Measurements from ENCODE around the gene SSPN.

Gene SSPN

DNA sequence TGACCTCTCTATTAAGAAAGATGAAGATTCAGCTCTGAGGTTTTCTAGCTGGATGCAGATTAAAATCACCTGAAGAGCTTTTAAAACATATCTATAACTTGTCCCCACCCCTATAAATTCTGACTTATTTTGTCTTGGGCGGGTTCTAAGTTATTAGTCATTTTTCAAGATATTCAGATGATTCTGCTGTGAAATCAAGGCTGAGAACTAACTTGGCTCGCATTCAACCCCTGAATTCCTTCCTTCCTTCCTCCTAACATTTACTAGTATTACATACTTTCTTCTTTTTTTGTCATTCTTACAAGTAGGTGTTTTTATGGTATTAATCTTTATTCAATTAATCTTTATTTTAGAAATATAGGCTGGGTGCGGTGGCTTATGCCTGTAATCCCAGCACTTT is 55.4 kb downstream of the SSPN start:
- H3K27ac Mint-ChIP-seq: no peak overlapping the region
- H3K9me3 Mint-ChIP-seq: peaks cover 3% of the 10 kb centered on the region
- no peaks in the 10 kb centered on the region for H3K36me3 Mint-ChIP-seq (ENCODE audit: low read depth)
- no peak for DNase-seq
- H3K27me3 Mint-ChIP-seq: no peaks in the 10 kb centered on the region
- no peaks in the 10 kb centered on the region for H3K4me1 Mint-ChIP-seq (ENCODE audit: low read depth)
- H3K4me3 Mint-ChIP-seq: no peak overlapping the region

DNA sequence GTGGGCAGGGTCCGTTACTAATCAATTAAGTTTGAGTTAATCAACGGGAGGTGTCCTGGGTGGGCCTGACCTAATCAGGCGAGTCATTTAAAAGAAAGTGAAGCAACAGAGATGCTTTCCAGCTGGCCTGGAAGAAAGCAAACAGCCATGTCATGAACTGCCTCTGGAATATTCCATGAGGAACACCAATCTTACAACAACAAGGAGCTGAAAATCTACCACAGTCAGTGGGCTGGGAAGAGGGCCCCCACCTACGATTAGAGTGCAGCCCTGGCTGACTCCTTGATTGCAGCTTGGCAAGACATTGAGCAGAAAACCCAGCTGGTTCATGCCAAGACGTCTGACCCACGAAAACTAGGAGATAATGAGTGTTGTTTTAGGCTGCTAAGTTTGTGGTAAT is 56.2 kb downstream of the SSPN start:
- Mint-ChIP-seq H3K9me3 (peaks cover 8% of the 10 kb centered on the region), H3K27me3 (no peaks in the 10 kb centered on the region), H3K36me3 (ENCODE audit: low read depth) (no peaks in the 10 kb centered on the region), H3K27ac (no peak overlapping the region), H3K4me3 (no peak overlapping the region), H3K4me1 (ENCODE audit: low read depth) (no peaks in the 10 kb centered on the region)
- DNase-seq: no peak

DNA sequence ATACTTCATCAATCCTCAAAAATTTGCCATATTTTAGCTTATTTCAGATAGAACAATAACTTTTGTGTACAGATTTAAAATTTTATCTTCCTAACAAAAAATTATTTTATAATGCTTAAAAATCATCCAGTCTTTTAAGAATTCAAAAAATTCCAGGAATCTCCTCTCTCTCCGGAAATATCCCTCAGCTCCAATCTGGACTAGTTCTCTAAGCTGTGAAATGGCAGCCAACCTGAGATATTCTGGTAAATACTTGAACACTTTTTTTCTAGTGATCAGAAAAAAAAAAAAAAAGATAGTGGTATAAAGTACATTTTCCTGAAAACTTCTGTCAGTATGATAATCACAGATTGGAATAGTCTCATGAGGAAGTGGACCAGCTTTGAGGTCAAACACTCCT is 57.6 kb downstream of the SSPN start:
- DNase-seq: no peak
- no peaks in the 10 kb centered on the region for H3K4me1 Mint-ChIP-seq (ENCODE audit: low read depth)
- H3K36me3 Mint-ChIP-seq (ENCODE audit: low read depth): no peaks in the 10 kb centered on the region
- H3K9me3 Mint-ChIP-seq: peaks cover 12% of the 10 kb centered on the region
- H3K4me3 Mint-ChIP-seq: no peak overlapping the region
- no peak overlapping the region for H3K27ac Mint-ChIP-seq
- H3K27me3 Mint-ChIP-seq: no peaks in the 10 kb centered on the region

DNA sequence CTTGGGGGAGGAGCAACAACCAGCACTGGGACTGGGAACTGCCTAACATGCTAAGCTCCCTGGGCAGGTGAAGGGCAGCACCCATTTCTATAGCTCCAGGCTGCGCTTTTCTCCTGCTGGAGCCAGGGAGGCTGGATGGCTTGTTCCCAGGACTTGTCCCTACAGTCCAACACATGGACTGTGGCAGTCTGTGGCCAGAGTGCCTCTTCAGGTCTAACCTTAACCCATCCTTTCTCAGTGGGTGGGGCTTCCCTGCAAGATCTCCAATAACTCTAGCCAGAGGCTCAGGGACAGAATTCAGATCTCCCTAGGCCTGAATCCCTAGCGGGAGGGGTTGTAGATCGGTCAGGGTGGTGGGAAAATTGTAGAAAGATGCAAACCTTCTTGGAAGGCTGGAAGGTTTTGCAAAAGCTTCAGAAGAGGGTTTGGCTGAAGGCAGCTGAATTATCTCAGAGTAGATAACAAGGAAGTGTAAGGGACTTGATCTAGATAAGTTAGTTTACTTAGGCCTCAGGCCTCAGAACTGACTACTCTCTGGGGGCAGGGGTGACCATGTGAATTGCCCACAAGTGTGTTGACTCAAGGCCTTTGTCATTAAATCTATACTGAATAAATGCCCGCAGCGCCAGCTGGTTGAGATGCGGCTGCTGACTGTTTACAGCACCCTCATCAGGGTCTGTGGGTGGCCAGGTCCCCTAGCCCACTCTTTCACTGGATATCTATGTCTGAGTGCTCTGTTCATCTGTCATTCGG is 60.7 kb downstream of the SSPN start:
- Mint-ChIP-seq H3K27me3 (peaks cover 12% of the 10 kb centered on the region), H3K4me3 (no peak overlapping the region), H3K4me1 (ENCODE audit: low read depth) (no peaks in the 10 kb centered on the region), H3K27ac (no peak overlapping the region), H3K36me3 (ENCODE audit: low read depth) (no peaks in the 10 kb centered on the region), H3K9me3 (peaks cover 17% of the 10 kb centered on the region)
- DNase-seq: no peak

DNA sequence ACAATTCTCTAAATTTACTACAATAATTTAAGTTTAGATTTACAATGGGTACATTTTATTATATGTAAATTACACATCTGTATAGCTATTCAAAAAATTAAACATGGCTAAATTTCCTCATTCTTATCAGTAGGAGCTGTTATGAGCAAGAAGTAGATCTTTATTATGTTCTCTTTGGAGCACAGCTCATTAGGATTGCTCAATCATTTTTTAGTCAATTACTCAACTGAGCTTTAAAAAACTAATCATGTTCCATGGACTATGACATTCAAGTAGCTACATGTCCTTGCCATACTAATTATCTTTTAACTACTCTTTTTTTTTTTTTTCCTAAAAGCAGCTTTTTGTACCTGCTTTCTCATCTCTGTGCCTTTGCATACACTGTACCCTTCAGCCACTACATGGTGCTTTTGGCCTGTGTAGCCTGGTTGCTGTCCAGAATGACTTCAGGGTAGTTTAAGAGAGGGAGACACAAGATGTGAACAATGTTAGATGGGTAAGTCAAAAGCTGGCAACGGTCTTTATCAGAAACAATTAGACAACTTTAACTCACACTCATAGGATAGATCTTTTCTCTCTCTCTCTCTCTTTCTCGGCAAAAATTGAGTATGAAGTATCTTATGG is 69.0 kb downstream of the SSPN start:
- H3K9me3 Mint-ChIP-seq: no peaks in the 10 kb centered on the region
- no peak overlapping the region for H3K27ac Mint-ChIP-seq
- no peaks in the 10 kb centered on the region for H3K4me1 Mint-ChIP-seq (ENCODE audit: low read depth)
- no peaks in the 10 kb centered on the region for H3K36me3 Mint-ChIP-seq (ENCODE audit: low read depth)
- H3K27me3 Mint-ChIP-seq: peaks cover 6% of the 10 kb centered on the region
- DNase-seq: no peak
- H3K4me3 Mint-ChIP-seq: no peak overlapping the region

DNA sequence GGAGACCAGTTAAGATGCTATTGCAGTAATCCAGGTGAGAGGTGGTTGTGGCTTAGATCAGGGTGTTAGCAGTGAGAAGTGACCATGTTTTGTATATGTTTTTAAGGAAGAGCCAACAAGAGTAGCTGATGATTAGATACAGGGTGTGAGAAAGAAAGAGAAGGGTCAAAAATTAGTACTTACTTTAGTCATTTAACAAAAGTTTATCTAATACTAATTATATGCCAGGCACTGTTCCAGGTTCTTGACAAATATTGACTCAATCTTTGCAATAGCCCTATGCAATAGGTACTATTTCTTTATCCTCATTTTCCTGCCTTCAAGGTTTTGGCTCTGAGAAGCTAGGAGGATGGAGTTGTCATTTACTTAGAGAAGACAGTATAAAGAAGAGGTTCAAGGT is 70.2 kb downstream of the SSPN start:
- Mint-ChIP-seq H3K4me1 (ENCODE audit: low read depth) (no peaks in the 10 kb centered on the region), H3K27me3 (peaks cover 2% of the 10 kb centered on the region), H3K9me3 (no peaks in the 10 kb centered on the region), H3K4me3 (no peak overlapping the region), H3K36me3 (ENCODE audit: low read depth) (no peaks in the 10 kb centered on the region), H3K27ac (no peak overlapping the region)
- no peak for DNase-seq

DNA sequence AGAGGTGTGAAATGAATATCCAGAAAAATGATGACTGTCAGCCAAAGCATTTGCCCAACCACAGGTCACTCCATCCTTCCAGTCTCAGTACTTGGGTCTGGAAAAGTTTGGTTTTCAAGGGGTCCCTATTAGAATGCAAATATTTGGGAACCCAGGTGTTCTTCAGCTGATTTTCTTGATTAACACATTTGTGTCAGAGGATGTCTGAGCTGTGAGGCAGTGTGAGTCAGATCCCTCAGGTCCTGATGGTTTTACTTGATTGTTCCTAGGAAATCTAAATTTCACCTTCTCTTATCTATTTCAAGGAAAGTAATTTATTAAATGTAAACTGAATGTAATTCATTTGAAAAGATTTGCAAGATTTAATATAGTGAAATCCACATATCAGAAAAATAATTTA is 71.5 kb downstream of the SSPN start:
- Mint-ChIP-seq H3K4me1 (ENCODE audit: low read depth) (peaks cover under 1% of the 10 kb centered on the region), H3K9me3 (no peaks in the 10 kb centered on the region), H3K4me3 (no peak overlapping the region), H3K36me3 (ENCODE audit: low read depth) (no peaks in the 10 kb centered on the region), H3K27me3 (peaks cover 8% of the 10 kb centered on the region), H3K27ac (no peak overlapping the region)
- no peak for DNase-seq

DNA sequence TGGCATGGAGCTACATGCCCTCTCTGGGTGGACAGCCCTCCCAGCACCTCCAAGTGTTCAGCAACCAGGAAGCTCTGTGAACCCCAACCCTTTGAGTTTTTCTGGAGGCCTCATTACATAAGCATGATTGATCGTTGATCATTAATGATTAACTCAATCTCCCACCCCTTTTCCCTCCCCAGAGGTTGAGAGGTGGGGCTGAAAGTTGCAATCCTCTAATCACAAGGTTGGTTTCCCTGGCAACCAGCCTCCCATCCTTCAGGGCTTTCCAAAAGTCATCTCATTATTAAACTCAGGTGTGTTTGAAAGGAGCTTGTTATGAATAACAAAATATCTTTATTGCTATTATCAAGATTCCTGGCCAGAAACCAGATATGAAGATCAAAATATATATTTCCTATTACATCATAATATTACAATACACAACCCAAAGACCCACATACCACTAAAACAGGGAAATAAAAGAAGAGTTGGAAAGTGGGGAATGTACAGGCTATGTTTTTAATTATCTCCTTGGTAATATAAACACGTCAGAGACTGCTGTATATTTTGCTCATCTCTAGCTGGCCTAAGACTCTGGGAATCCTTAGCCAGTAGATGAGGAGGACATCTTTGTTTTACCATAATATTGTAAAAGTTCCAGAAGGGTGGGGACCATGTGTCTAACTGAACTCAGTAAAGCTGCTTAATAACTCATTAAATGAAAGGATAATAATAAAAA is 73.6 kb downstream of the SSPN start:
- Mint-ChIP-seq H3K9me3 (no peaks in the 10 kb centered on the region), H3K4me1 (ENCODE audit: low read depth) (peaks cover 6% of the 10 kb centered on the region), H3K27me3 (peaks cover 6% of the 10 kb centered on the region), H3K4me3 (no peak overlapping the region), H3K36me3 (ENCODE audit: low read depth) (no peaks in the 10 kb centered on the region), H3K27ac (no peak overlapping the region)
- no peak for DNase-seq

DNA sequence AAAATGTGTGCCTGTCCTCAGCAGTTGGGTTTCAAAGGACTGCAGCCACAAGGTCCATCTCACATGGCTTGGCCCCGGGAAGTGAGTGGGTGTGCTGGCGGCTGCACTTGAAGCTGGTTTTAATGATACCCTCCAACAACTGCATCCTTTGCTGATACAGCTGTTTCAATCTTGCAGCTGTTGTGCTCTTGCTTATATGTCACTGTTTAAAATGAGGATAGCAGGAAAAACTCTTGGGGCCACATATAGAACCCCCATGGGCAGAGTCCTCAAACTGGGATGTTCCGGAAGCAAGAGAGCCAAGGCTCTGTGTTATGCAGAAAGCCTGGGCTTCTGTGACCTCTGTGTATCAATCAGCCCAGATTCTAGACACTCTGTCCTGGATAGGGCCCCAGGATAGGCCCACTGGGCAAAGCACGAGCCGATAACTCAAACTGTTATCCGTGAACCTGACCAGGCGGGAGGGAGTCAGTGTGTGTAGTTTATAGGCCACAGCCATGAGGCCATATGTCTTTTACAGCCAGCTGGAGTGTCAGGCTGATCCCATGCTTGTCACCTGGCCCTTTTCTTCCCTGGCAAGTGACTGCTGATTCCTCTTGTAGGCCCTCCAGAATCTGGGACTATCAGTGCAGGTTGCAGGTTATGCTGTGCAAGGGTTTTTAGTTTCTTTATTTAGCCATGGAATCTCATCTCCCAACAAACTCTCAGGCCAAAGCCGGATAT is 74.3 kb downstream of the SSPN start:
- no peaks in the 10 kb centered on the region for H3K36me3 Mint-ChIP-seq (ENCODE audit: low read depth)
- H3K9me3 Mint-ChIP-seq: no peaks in the 10 kb centered on the region
- peaks cover 13% of the 10 kb centered on the region for H3K4me1 Mint-ChIP-seq (ENCODE audit: low read depth)
- H3K27ac Mint-ChIP-seq: no peak overlapping the region
- DNase-seq: no peak
- H3K4me3 Mint-ChIP-seq: no peak overlapping the region
- H3K27me3 Mint-ChIP-seq: peaks cover 6% of the 10 kb centered on the region

DNA sequence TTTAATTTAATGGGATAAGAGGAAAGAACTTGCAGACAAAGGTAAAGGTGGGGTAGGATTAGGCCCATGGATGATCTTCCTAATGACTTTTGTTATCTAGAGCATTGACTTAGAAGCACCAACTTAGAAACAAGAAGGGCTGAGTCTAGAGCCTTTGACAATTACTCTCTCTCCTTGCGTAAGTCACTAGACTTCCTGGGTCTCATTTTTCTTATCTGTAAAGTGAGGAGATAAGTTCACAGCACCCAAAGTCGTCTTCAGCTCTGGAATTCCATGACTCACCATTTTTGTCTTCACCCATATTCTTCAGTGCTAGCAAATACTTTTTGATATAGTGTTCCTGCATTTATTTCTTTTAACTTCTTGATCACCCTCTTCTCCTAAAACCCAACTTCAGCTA is 75.7 kb downstream of the SSPN start:
- Mint-ChIP-seq H3K9me3 (no peaks in the 10 kb centered on the region), H3K36me3 (ENCODE audit: low read depth) (no peaks in the 10 kb centered on the region), H3K4me1 (ENCODE audit: low read depth) (peaks cover 22% of the 10 kb centered on the region), H3K27ac (no peak overlapping the region), H3K4me3 (no peak overlapping the region), H3K27me3 (peaks cover 6% of the 10 kb centered on the region)
- no peak for DNase-seq

DNA sequence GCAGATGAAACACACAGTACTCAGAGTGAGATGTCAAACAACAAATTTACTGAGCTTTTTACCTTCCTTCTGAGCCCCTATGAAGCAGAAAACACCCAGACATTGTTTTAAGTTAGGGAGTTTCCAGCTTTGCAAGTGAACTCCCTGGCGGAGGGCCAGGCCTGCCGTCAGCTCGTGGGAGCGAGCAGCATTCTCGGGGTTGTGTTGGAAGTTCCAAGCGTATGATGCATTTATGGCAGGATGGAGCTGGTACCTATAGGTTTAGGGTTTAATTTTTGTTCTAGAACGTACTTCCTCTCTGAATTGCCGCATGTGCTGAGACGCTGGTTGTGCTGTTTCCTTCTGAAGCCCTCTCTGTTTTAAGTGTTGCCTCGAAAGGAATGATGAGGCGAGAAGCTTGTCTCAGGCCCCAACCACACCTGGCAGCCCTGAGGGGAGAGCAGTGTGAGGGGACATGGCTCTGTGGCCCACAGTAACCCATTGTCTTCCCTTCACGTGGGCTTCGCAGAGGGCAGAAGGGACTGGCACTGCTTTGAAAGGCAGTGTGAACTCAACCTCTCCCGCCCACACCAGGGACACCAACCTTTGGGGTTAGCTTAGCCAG is 76.6 kb downstream of the SSPN start:
- H3K9me3 Mint-ChIP-seq: no peaks in the 10 kb centered on the region
- peaks cover 6% of the 10 kb centered on the region for H3K27me3 Mint-ChIP-seq
- H3K4me1 Mint-ChIP-seq (ENCODE audit: low read depth): peaks cover 22% of the 10 kb centered on the region
- H3K27ac Mint-ChIP-seq: no peak overlapping the region
- no peaks in the 10 kb centered on the region for H3K36me3 Mint-ChIP-seq (ENCODE audit: low read depth)
- no peak overlapping the region for H3K4me3 Mint-ChIP-seq
- DNase-seq: no peak

DNA sequence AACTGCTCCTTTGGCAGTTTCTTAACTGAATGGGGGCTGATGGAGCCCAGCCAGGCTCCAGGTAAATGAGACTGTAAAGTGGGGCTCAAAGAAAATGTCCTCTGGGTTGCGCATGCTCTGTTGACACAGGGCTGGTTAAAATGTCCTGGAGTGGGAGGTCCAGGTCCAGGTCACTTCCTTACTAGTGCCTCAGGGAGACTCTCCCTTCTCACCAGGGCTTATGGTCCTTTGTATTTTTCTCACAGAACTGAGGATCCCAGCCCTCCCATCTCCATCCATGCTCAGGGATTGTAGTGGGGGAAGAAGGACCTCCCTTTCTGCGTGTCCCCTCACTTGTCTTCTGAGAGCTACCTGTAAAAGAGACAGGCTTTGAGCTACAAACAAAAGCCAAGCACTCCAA is 77.5 kb downstream of the SSPN start:
- peaks cover 10% of the 10 kb centered on the region for H3K27me3 Mint-ChIP-seq
- peaks cover 22% of the 10 kb centered on the region for H3K4me1 Mint-ChIP-seq (ENCODE audit: low read depth)
- H3K9me3 Mint-ChIP-seq: no peaks in the 10 kb centered on the region
- H3K4me3 Mint-ChIP-seq: no peak overlapping the region
- no peak for DNase-seq
- no peaks in the 10 kb centered on the region for H3K36me3 Mint-ChIP-seq (ENCODE audit: low read depth)
- no peak overlapping the region for H3K27ac Mint-ChIP-seq

DNA sequence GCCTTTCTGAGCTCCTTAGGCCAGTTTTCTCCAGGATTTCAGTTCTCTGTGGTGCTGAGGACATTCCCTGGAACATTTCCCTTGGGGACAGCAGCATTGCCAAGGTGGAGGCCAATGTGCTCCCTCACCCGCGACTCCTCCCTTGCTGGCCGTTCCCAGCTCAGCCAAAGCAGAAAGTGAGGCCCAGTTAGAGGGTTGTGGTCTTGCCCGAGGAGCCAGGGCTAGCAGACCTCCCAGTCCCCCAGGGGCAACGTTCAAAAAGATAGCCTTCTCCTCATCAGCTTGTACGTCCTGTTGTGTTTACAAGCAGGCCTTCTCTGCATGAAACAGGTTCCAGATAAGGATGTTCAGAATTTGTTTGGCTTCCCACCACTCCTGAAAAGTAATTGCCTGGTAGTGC is 78.4 kb downstream of the SSPN start:
- Mint-ChIP-seq H3K27ac (no peak overlapping the region), H3K9me3 (no peaks in the 10 kb centered on the region), H3K4me1 (ENCODE audit: low read depth) (peaks cover 23% of the 10 kb centered on the region)

More for the DNA sequence above, 78.4 kb downstream of the SSPN start:
- Mint-ChIP-seq H3K4me3 (no peak overlapping the region), H3K36me3 (ENCODE audit: low read depth) (no peaks in the 10 kb centered on the region), H3K27me3 (peaks cover 10% of the 10 kb centered on the region)
- no peak for DNase-seq

All from activated T-cell treated with anti-CD3 and anti-CD28 coated beads, Interleukin-2, amount 50 U/mL, for 24 hours (primary cell).